GM12878 (cell line): ENCODE results near the gene KLK6. TPM values are rescaled to one million over a fixed set of nuclear protein-coding genes. Genes with fewer than 3 reads are reported as not detected.

Experiments
- ATAC-seq: fragments of 200-7000 bp; cut with Tn5 transposase; 3 replicates; pipeline ENCODE4 v1.9.1; 2020; ENCODE audit warnings: mild to moderate bottlenecking, moderate library complexity
- BruUV-seq: library from RNA; stranded (reverse); fragments of 400-500 nt; replicated peaks from 2 replicates; lab custom pipeline; 2021; lab: Mats Ljungman, UMichigan
- CTCF ChIA-PET: fragments of 300-600 bp; sonication (Branson Sonifier 250); formaldehyde crosslinking; extraction: SDS; loops from one replicate; lab custom pipeline; 2021; ENCODE audit warnings: inconsistent platforms; lab: Yijun Ruan, JAX
- POLR2A ChIA-PET: fragments of 350-600 bp; formaldehyde crosslinking; extraction: SDS; loops from one replicate; lab custom pipeline; 2021; ENCODE audit warnings: inconsistent platforms; lab: Charles Lee
- RAD21 ChIA-PET: fragments of 300-600 bp; sonication (Branson Sonifier 250); formaldehyde crosslinking; loops from one replicate; lab custom pipeline; 2023; ENCODE audit warnings: antibody characterized with exemption; ENCODE audit not compliant: unreplicated experiment; lab: Charles Lee
- SMC1A ChIA-PET: fragments of 300-600 bp; sonication (Branson Sonifier 250); formaldehyde crosslinking; loops from one replicate; lab custom pipeline; 2023; ENCODE audit not compliant: unreplicated experiment, uncharacterized antibody; lab: Charles Lee
- DNase-seq: peaks from one replicate; pipeline ENCODE4 v3.0.0-alpha.2; 2011; ENCODE audit warnings: low read depth, low spot score
- FAIRE-seq: peaks from 3 replicates; lab custom pipeline; 2011; peaks lifted over from hg19 to GRCh38; lab: Jason Lieb, UNC
- H2AFZ ChIP-seq: 2 replicates; pipeline ENCODE4 v1.6.0; 2011; ENCODE audit warnings: low read depth, low read length, control low read depth; ENCODE audit not compliant: control insufficient read depth
- H3K27ac ChIP-seq: 2 replicates; pipeline ENCODE4 v1.5.1; 2011; ENCODE audit warnings: control low read depth; ENCODE audit not compliant: control insufficient read depth, insufficient read depth
- H3K27me3 ChIP-seq, 2 experiments: replicated peaks in 1 of 2; 2 replicates each; pipeline versions ENCODE4 v1.6.0 to v1.6.1; 2011; ENCODE audit warnings: low read length in 1 of 2; ENCODE audit not compliant: control insufficient read depth in 2 of 2, insufficient read depth in 2 of 2
- H3K36me3 ChIP-seq, 2 experiments: 2 replicates each; pipeline ENCODE4 v1.5.1; 2011; ENCODE audit warnings: low read length in 1 of 2; ENCODE audit not compliant: control insufficient read depth in 2 of 2, insufficient read depth in 2 of 2
- H3K4me1 ChIP-seq: 2 replicates; pipeline ENCODE4 v1.6.1; 2011; ENCODE audit warnings: mild to moderate bottlenecking, low read length, moderate library complexity, mixed read lengths; ENCODE audit not compliant: control insufficient read depth, insufficient read depth
- H3K4me2 ChIP-seq: 2 replicates; pipeline ENCODE4 v1.6.0; 2011; ENCODE audit warnings: control low read depth; ENCODE audit not compliant: control insufficient read depth, insufficient read depth
- H3K4me3 ChIP-seq: fragments of 200-600 bp; sonication (generic); 2 replicates; pipeline ENCODE4 v1.5.1; 2016
- H3K79me2 ChIP-seq: 2 replicates; pipeline ENCODE4 v1.6.0; 2011; ENCODE audit warnings: low read length; ENCODE audit not compliant: control insufficient read depth, insufficient read depth
- H3K9ac ChIP-seq: 2 replicates; pipeline ENCODE4 v1.8.0; 2011; ENCODE audit warnings: low read length, control low read depth, mixed read lengths; ENCODE audit not compliant: control insufficient read depth, insufficient read depth
- H3K9me3 ChIP-seq: replicated peaks from 3 replicates; pipeline ENCODE4 v1.5.1; 2011; ENCODE audit warnings: mild to moderate bottlenecking, low read length; ENCODE audit not compliant: control insufficient read depth, insufficient read depth
- H4K20me1 ChIP-seq: 2 replicates; pipeline ENCODE4 v1.6.0; 2011; ENCODE audit not compliant: control insufficient read depth, insufficient read depth
- IRF4 ChIP-seq: IDR thresholded peaks from 2 replicates; pipeline ENCODE4 v1.6.1; 2011; ENCODE audit warnings: low read depth, low read length
- JUNB ChIP-seq: IDR thresholded peaks from 2 replicates; pipeline ENCODE4 v1.6.1; 2016; ENCODE audit warnings: antibody characterized with exemption, mild to moderate bottlenecking
- RAD21 ChIP-seq: IDR thresholded peaks from 2 replicates; pipeline ENCODE4 v1.6.1; 2011; ENCODE audit warnings: mild to moderate bottlenecking, low read depth, low read length, moderate library complexity; ENCODE audit not compliant: insufficient read depth
- SMAD5 ChIP-seq: IDR thresholded peaks from 2 replicates; pipeline ENCODE4 v1.6.1; 2016; ENCODE audit warnings: antibody characterized with exemption, low read depth
- TAF1 ChIP-seq: IDR thresholded peaks from 2 replicates; pipeline ENCODE4 v1.6.1; 2011; ENCODE audit warnings: mild to moderate bottlenecking, low read depth, low read length, borderline replicate concordance
- ZSCAN29 ChIP-seq: fragments of 450-650 bp; IDR thresholded peaks from 2 replicates; pipeline ENCODE4 v1.6.1; 2017; ENCODE audit warnings: mild to moderate bottlenecking, moderate library complexity
- WGBS: methylation state at CpG from one replicate; pipeline ENCODE4 v1.1.6; 2016; ENCODE audit warnings: low lambda C conversion rate; ENCODE audit not compliant: insufficient replicate concordance, insufficient coverage; ENCODE audit errors: missing lambda C conversion rate; 5-methylcytosine and 5-hydroxymethylcytosine counted together
- in situ Hi-C: fragments of 300-500 bp; cut with MboI; formaldehyde crosslinking; loops from 9 replicates; pipeline ENCODE4 v1.14.3; 2018; ENCODE audit warnings: mixed read lengths
- intact Hi-C: fragments of 100-400 bp; cut with micrococcal nuclease; formaldehyde crosslinking; loops from one replicate; pipeline ENCODE4 v1.14.2; 2022; ENCODE audit not compliant: unreplicated experiment
- polyA plus RNA-seq, 11 experiments: library from polyadenylated mRNA; depleted of rRNA in 4 of 11; unstranded in 6 of 11; stranded (reverse) in 5 of 11; fragments of >200 nt; fragmentation: Nextera tagmentation in 4 of 11; fragmentation: Illumina TruSeq in 1 of 11; extraction: Ambion mirVana in 4 of 11; extraction: Trizol in 1 of 11; gene quantifications; 1 replicate in 1 of 11; 2 replicates in 10 of 11; pipeline versions ENCODE4 v1.2.1 to v1.2.3, GENCODE V29; 2011 to 2016; ENCODE audit warnings: inconsistent platforms in 2 of 11, missing spikeins in 2 of 11, low read depth in 1 of 11
- total RNA-seq, 4 experiments: library from RNA; depleted of rRNA in 3 of 4; stranded (reverse); fragments of >200 nt in 3 of 4; fragmentation: Illumina TruSeq in 1 of 4; extraction: Trizol in 1 of 4; gene quantifications; 2 replicates each; pipeline versions ENCODE4 v1.2.1 to v1.2.3, GENCODE V29; 2013 to 2021
- TF ChIP-seq, protein P1 (sequence below): IDR thresholded peaks from 2 replicates; pipeline ENCODE4 v1.6.1; 2011; ENCODE audit warnings: mild to moderate bottlenecking, low read depth, low read length, moderate library complexity; ENCODE audit not compliant: insufficient replicate concordance
- TF ChIP-seq, protein P2 (sequence below): fragments of 450-650 bp; IDR thresholded peaks from 2 replicates; pipeline ENCODE4 v1.6.1; 2018; ENCODE audit warnings: mild to moderate bottlenecking, low read depth, moderate library complexity; ENCODE audit not compliant: partially characterized antibody
- TF ChIP-seq, protein P3 (sequence below): IDR thresholded peaks from 2 replicates; pipeline ENCODE4 v1.6.1; 2012; ENCODE audit warnings: low read depth, low read length, improper control_type of control experiment
- TF ChIP-seq, protein P4 (sequence below): fragments of 450-650 bp; IDR thresholded peaks from 2 replicates; pipeline ENCODE4 v1.6.1; 2017; ENCODE audit warnings: borderline replicate concordance
- TF ChIP-seq, protein P5 (sequence below): fragments of 450-650 bp; formaldehyde crosslinking; IDR thresholded peaks from 2 replicates; pipeline ENCODE4 v1.4.0; 2022; ENCODE audit warnings: mild to moderate bottlenecking, moderate library complexity
- TF ChIP-seq, protein P6 (sequence below): IDR thresholded peaks from 2 replicates; pipeline ENCODE4 v1.6.1; 2011; ENCODE audit warnings: low read depth, low read length, improper control_type of control experiment, borderline replicate concordance

Gene KLK6
- total and polyA plus RNA-seq, 10 of the 15 experiments (the other 5 are each of a cell fraction or from before 2014, with no cell fraction given) = not detected

DNA sequence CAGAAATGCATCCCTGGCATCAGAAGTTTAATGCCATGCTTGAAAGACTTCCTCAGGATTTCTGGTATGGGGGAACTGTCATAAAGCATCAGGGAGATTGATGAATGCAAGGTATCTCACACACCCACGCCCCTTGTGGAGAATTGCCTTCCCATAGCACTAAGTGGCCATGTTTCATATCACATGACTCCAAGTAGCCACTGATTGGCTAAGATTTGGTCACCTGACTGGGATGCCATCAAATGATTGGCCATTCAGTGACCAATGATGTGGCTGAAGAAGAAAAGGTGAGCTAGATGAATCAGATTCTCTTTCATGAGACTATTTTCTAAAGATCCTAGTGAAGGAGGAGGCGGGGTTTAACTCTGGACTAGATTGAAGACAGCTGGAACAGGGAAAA, 24.7 kb upstream of the KLK6 start (continued):
- no peak for TF ChIP-seq SMAD5
- no peak for TF ChIP-seq ZSCAN29
- TF ChIP-seq, protein P1, sequence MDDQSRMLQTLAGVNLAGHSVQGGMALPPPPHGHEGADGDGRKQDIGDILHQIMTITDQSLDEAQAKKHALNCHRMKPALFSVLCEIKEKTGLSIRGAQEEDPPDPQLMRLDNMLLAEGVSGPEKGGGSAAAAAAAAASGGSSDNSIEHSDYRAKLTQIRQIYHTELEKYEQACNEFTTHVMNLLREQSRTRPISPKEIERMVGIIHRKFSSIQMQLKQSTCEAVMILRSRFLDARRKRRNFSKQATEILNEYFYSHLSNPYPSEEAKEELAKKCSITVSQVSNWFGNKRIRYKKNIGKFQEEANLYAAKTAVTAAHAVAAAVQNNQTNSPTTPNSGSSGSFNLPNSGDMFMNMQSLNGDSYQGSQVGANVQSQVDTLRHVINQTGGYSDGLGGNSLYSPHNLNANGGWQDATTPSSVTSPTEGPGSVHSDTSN = no peak
- no peak for TF ChIP-seq RAD21
- TF ChIP-seq, protein P2, sequence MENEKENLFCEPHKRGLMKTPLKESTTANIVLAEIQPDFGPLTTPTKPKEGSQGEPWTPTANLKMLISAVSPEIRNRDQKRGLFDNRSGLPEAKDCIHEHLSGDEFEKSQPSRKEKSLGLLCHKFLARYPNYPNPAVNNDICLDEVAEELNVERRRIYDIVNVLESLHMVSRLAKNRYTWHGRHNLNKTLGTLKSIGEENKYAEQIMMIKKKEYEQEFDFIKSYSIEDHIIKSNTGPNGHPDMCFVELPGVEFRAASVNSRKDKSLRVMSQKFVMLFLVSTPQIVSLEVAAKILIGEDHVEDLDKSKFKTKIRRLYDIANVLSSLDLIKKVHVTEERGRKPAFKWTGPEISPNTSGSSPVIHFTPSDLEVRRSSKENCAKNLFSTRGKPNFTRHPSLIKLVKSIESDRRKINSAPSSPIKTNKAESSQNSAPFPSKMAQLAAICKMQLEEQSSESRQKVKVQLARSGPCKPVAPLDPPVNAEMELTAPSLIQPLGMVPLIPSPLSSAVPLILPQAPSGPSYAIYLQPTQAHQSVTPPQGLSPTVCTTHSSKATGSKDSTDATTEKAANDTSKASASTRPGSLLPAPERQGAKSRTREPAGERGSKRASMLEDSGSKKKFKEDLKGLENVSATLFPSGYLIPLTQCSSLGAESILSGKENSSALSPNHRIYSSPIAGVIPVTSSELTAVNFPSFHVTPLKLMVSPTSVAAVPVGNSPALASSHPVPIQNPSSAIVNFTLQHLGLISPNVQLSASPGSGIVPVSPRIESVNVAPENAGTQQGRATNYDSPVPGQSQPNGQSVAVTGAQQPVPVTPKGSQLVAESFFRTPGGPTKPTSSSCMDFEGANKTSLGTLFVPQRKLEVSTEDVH = no peak
- TF ChIP-seq IRF4 = no peak
- TF ChIP-seq, protein P3, sequence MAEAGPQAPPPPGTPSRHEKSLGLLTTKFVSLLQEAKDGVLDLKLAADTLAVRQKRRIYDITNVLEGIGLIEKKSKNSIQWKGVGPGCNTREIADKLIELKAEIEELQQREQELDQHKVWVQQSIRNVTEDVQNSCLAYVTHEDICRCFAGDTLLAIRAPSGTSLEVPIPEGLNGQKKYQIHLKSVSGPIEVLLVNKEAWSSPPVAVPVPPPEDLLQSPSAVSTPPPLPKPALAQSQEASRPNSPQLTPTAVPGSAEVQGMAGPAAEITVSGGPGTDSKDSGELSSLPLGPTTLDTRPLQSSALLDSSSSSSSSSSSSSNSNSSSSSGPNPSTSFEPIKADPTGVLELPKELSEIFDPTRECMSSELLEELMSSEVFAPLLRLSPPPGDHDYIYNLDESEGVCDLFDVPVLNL = no peak

DNA sequence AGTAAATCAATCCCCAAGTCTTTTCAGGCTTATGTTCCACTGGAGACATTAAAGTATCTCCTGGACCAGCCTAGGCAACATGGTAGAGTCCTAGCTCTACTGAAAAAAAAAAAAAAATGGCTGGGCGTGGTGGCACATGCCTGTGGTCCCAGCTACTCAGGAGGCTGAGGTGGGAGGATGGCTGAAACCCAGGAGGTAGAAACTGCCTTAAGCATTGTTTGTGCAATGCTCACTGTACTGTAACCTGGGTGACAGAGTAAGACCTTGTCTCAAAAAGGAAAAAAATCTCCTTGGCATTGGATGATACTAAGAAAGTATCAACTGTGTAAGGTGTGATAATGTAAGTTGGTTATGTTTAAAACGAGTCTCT, 23.3 kb upstream of the KLK6 start:
- POLR2A ChIA-PET = no interaction called here
- no peak for ATAC-seq
- TF ChIP-seq, protein P4, sequence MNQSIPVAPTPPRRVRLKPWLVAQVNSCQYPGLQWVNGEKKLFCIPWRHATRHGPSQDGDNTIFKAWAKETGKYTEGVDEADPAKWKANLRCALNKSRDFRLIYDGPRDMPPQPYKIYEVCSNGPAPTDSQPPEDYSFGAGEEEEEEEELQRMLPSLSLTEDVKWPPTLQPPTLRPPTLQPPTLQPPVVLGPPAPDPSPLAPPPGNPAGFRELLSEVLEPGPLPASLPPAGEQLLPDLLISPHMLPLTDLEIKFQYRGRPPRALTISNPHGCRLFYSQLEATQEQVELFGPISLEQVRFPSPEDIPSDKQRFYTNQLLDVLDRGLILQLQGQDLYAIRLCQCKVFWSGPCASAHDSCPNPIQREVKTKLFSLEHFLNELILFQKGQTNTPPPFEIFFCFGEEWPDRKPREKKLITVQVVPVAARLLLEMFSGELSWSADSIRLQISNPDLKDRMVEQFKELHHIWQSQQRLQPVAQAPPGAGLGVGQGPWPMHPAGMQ = no peak
- TF ChIP-seq, protein P5, sequence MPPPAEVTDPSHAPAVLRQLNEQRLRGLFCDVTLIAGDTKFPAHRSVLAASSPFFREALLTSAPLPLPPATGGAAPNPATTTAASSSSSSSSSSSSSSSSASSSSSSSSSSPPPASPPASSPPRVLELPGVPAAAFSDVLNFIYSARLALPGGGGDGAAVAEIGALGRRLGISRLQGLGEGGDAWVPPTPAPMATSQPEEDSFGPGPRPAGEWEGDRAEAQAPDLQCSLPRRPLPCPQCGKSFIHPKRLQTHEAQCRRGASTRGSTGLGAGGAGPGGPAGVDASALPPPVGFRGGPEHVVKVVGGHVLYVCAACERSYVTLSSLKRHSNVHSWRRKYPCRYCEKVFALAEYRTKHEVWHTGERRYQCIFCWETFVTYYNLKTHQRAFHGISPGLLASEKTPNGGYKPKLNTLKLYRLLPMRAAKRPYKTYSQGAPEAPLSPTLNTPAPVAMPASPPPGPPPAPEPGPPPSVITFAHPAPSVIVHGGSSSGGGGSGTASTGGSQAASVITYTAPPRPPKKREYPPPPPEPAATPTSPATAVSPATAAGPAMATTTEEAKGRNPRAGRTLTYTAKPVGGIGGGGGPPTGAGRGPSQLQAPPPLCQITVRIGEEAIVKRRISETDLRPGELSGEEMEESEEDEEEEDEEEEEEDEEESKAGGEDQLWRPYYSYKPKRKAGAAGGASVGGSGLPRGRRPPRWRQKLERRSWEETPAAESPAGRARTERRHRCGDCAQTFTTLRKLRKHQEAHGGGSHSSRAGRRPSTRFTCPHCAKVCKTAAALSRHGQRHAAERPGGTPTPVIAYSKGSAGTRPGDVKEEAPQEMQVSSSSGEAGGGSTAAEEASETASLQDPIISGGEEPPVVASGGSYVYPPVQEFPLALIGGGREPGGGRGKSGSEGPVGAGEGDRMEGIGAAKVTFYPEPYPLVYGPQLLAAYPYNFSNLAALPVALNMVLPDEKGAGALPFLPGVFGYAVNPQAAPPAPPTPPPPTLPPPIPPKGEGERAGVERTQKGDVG = no peak
- no peak for TF ChIP-seq TAF1
- TF ChIP-seq, protein P6, sequence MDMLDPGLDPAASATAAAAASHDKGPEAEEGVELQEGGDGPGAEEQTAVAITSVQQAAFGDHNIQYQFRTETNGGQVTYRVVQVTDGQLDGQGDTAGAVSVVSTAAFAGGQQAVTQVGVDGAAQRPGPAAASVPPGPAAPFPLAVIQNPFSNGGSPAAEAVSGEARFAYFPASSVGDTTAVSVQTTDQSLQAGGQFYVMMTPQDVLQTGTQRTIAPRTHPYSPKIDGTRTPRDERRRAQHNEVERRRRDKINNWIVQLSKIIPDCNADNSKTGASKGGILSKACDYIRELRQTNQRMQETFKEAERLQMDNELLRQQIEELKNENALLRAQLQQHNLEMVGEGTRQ = no peak
- TF ChIP-seq JUNB = no peak

More for the DNA sequence above, 23.3 kb upstream of the KLK6 start:
- H3K9me3 ChIP-seq = peaks cover 2% of the 10 kb centered on the region; the same call in 1 of the 3 replicates
- no peaks in the 10 kb centered on the region for H4K20me1 ChIP-seq
- ChIA-PET RAD21 (no interaction called here), CTCF (no interaction called here), SMC1A (interaction anchor here (0.5 kb wide), 1 partner anchor 52 kb away, joined by 3 read pairs; no protein-coding TSS in a partner anchor)
- FAIRE-seq (no peak), DNase-seq (no peak)
- intact Hi-C loops (no loop called here), in situ Hi-C loops (no loop called here)
- H3K4me1 ChIP-seq = no peaks in the 10 kb centered on the region
- H2AFZ ChIP-seq = no peak overlapping the region
- no peaks in the 10 kb centered on the region; a peak in 1 of 4 replicates for H3K27me3 ChIP-seq
- no peak overlapping the region for H3K9ac ChIP-seq
- BruUV-seq = no TSS peak
- no peak overlapping the region for H3K4me3 ChIP-seq
- H3K27ac ChIP-seq = no peak overlapping the region
- WGBS = 0% methylated on average over 2 of the region's 2 CpGs
- no peaks in the 10 kb centered on the region for H3K36me3 ChIP-seq
- H3K4me2 ChIP-seq = no peak overlapping the region
- no peaks in the 10 kb centered on the region for H3K79me2 ChIP-seq
